ENCODE data around the gene MAEA. TPM values are rescaled to one million over a fixed set of nuclear protein-coding genes. Genes with fewer than 3 reads are reported as not detected.

Gene MAEA
- total RNA-seq, 2 donors from 2014 or later = 48.8 to 72.7 TPM

DNA sequence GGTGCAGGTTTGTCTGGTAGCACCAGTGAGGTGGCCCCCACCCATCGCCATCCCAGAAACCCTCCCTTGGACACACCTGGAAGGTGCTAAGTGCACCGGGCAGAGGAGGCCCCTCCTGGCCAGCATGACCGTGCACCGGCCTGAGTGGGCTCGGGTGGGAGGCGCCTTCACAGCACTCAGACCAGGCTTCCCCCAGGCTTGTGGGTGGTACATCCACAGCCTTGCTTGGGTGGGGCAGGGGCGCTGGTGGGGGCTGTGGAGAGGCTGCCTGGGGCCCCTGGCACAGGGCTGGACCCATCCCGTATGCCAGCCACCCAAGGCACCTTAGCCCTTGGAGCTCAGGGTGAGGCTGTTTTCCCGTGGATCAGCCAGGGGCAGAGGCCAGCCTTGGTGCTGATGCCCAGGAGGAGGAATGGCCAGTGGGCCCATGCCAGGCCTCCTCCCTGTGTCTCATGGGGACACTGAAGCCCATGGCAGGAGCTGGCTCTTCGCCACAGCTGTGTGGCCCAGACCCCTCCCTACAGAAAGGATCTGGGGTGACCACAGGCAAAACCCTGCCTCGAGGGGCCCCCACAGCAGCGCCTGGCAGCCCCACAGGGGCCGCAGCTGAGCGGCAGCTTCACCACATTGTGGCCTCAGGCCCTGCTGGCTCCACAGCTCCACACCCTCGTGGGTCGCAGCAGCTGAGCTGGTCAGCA, 95.1 kb downstream of the MAEA start:
- H3K27me3 ChIP-seq (ENCODE audit: control insufficient read depth, insufficient read depth, low read length, poor library complexity, severe bottlenecking) = no peaks in the 10 kb centered on the region
- H3K27ac ChIP-seq (ENCODE audit: low read depth, low read length) = no peak overlapping the region
- no peak overlapping the region for H3K4me3 ChIP-seq (ENCODE audit: low read length)
- no peaks in the 10 kb centered on the region for H3K27me3 Mint-ChIP-seq (ENCODE audit: insufficient read depth)
- peaks cover 5% of the 10 kb centered on the region for H3K36me3 ChIP-seq (ENCODE audit: control insufficient read depth, insufficient read depth, low read length)
- no peaks in the 10 kb centered on the region for H3K4me1 Mint-ChIP-seq
- TF ChIP-seq, protein P1, sequence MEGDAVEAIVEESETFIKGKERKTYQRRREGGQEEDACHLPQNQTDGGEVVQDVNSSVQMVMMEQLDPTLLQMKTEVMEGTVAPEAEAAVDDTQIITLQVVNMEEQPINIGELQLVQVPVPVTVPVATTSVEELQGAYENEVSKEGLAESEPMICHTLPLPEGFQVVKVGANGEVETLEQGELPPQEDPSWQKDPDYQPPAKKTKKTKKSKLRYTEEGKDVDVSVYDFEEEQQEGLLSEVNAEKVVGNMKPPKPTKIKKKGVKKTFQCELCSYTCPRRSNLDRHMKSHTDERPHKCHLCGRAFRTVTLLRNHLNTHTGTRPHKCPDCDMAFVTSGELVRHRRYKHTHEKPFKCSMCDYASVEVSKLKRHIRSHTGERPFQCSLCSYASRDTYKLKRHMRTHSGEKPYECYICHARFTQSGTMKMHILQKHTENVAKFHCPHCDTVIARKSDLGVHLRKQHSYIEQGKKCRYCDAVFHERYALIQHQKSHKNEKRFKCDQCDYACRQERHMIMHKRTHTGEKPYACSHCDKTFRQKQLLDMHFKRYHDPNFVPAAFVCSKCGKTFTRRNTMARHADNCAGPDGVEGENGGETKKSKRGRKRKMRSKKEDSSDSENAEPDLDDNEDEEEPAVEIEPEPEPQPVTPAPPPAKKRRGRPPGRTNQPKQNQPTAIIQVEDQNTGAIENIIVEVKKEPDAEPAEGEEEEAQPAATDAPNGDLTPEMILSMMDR (conservative IDR thresholded peaks at IDR 0.05) = no peak
- H3K9me3 ChIP-seq (ENCODE audit: control insufficient read depth, low read length) = peaks cover 15% of the 10 kb centered on the region
- H3K9ac ChIP-seq (ENCODE audit: extremely low read depth, low read length, poor library complexity, severe bottlenecking) = no peak overlapping the region
- DNase-seq = peak; percentile 35
- peaks cover 32% of the 10 kb centered on the region for H3K36me3 Mint-ChIP-seq (ENCODE audit: low read depth)
- no peak overlapping the region for H3K4me3 Mint-ChIP-seq
- peaks cover 12% of the 10 kb centered on the region for H3K9me3 Mint-ChIP-seq
- H3K27ac Mint-ChIP-seq = no peak overlapping the region
- 91 to 98% methylated on average over 11 to 16 of the region's 16 CpGs for WGBS, 2 experiments (ENCODE audit: insufficient coverage in 1 of 2, insufficient read length in 1 of 2)
- H3K4me1 ChIP-seq (ENCODE audit: control insufficient read depth, insufficient read depth, low read length) = no peaks in the 10 kb centered on the region

DNA sequence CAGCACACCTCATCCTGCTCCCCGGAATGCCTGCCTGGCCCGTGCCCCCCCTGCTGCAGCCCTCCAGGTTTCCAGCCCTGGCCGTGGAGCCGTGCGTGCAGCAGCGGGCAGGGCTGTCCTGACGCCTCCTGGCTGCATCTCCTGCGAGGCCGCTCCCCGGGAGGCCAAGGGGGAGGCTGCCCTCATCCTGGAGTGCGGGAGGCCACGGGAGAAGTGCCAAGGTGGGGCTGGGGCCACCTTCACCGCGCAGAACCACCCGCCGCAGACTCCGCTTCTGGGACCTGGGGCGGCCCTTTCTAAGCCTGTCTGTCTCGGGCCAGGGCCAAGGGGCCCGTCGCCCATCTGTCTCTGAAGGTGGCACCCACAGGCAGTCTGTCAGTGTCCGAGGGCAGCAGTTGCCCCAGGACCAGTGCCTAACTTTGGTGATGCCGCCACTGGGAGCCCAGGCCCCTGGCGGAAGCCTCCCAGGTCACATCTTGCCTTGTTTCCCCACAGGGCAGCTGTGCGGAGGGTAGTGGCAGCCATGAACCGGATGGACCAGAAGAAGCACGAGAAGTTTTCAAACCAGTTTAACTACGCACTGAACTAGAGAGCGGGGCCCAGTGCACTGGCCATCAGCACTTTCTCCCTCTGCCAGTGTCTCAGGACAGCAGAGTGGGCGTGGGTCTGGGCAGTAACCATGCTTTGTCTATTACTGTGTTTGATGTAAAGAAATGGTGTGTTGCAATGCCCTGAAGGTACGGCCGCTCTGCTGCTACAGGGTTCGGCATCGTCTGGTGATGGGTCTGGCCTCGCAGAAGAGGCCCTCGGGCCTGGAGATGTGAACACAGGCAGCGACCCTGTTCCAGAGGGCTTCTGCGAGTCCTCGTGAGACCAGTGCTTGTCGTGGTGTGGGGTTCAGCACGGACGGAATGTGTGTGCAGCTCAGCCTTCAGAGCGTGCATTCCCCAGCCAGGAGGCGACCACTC, 96.0 kb downstream of the MAEA start:
- Mint-ChIP-seq H3K27me3 (ENCODE audit: insufficient read depth) (no peaks in the 10 kb centered on the region), H3K4me3 (no peak overlapping the region), H3K36me3 (ENCODE audit: low read depth) (peaks cover 35% of the 10 kb centered on the region), H3K27ac (no peak overlapping the region), H3K9me3 (peaks cover 12% of the 10 kb centered on the region), H3K4me1 (no peaks in the 10 kb centered on the region)
- H3K27ac ChIP-seq (ENCODE audit: low read depth, low read length) = no peak overlapping the region
- TF ChIP-seq, protein P1 (conservative IDR thresholded peaks at IDR 0.05) = no peak
- H3K36me3 ChIP-seq (ENCODE audit: control insufficient read depth, insufficient read depth, low read length) = peaks cover 5% of the 10 kb centered on the region
- 95 to 98% methylated on average over 33 to 44 of the region's 44 CpGs for WGBS, 2 experiments (ENCODE audit: insufficient coverage in 1 of 2, insufficient read length in 1 of 2)
- no peak overlapping the region for H3K4me3 ChIP-seq (ENCODE audit: low read length)
- no peaks in the 10 kb centered on the region for H3K4me1 ChIP-seq (ENCODE audit: control insufficient read depth, insufficient read depth, low read length)
- peaks cover 15% of the 10 kb centered on the region for H3K9me3 ChIP-seq (ENCODE audit: control insufficient read depth, low read length)
- DNase-seq = peak; percentile 36
- H3K9ac ChIP-seq (ENCODE audit: extremely low read depth, low read length, poor library complexity, severe bottlenecking) = no peak overlapping the region
- no peaks in the 10 kb centered on the region for H3K27me3 ChIP-seq (ENCODE audit: control insufficient read depth, insufficient read depth, low read length, poor library complexity, severe bottlenecking)

Other genes starting within 250 kb of the MAEA start
- gene RNF212, start 176.3 kb upstream of the MAEA start, total RNA-seq = 1 to 10 TPM; 3.4 to 5.6 TPM
- gene SPON2, start 117.3 kb upstream of the MAEA start, total RNA-seq = 1 to 10 TPM; 1.4 to 2.6 TPM
- 100 to 1,000 TPM; 181 to 189 TPM for gene CTBP1, start 40.8 kb upstream of the MAEA start, total RNA-seq
- 10 to 100 TPM; 50.4 to 61.6 TPM for gene UVSSA, start 57.3 kb downstream of the MAEA start, total RNA-seq
- gene NKX1-1, start 116.6 kb downstream of the MAEA start, total RNA-seq = not detected

Measured in endodermal cell (in vitro differentiated cells).